Colonic mucosa (tissue), 4 donors: Measurements from ENCODE around the gene ROPN1B. TPM values are rescaled to one million over a fixed set of nuclear protein-coding genes. Genes with fewer than 3 reads are reported as not detected.
A peak's percentile ranks its signal among the peaks of the same experiment; 100 is the strongest.
"Not testable (repeated sequence)": the region's sequence is repeated elsewhere in the genome, so short reads cannot be mapped to it uniquely, and the experiment has no call there.

ENCODE experiments used
- DNase-seq: peaks from one replicate; pipeline ENCODE4 v3.0.0-alpha.2; 2020
- H3K27ac ChIP-seq: fragments of 200-600 bp; one replicate; pipeline ENCODE4 v1.8.0; 2021
- H3K27me3 ChIP-seq: fragments of 200-600 bp; one replicate; pipeline ENCODE4 v1.8.0; 2021
- H3K36me3 ChIP-seq: fragments of 200-600 bp; one replicate; pipeline ENCODE4 v1.8.0; 2021
- H3K4me1 ChIP-seq: fragments of 200-600 bp; one replicate; pipeline ENCODE4 v1.8.0; 2021; ENCODE audit warnings: mild to moderate bottlenecking
- H3K4me3 ChIP-seq: fragments of 200-600 bp; one replicate; pipeline ENCODE4 v1.8.0; 2021
- H3K9ac ChIP-seq, 2 donors: one replicate each; pipeline ENCODE4 v1.7.0; 2013; ENCODE audit warnings: control low read depth in 2 of 2, low read depth in 2 of 2, low read length in 2 of 2
- H3K9me3 ChIP-seq: fragments of 200-600 bp; one replicate; pipeline ENCODE4 v1.8.0; 2021
- CTCF ChIP-seq: fragments of 200-600 bp; IDR thresholded peaks from one replicate; pipeline ENCODE4 v1.8.0; 2022; ENCODE audit warnings: antibody characterized with exemption, mild to moderate bottlenecking
- intact Hi-C: fragments of 100-400 bp; cut with DNase I; formaldehyde crosslinking; loops from one replicate; pipeline ENCODE4 v1.14.1; 2022
- total RNA-seq, 2 donors: library from RNA; stranded (reverse); fragmentation: NEBNext Ultra II Directional in 1 of 2; extraction: Animal tissue kit (Norgen Biotek cat#: 25700) in 1 of 2; gene quantifications; one replicate each; pipeline ENCODE4 v1.2.1, GENCODE V29; 2021
- donor health status: healthy.
- donor health status: DM: no; HTN: no; CAD: no.
- donor health status: DM: no; HTN: no; CAD: no.

Gene ROPN1B
- total RNA-seq, 2 donors from 2014 or later = not detected

GRCh38 chr3:125933397-125934173, 35.4 kb upstream of the ROPN1B start:
- H3K27me3 ChIP-seq, H3K36me3 ChIP-seq, intact Hi-C loops, DNase-seq, H3K27ac ChIP-seq, H3K9me3 ChIP-seq, H3K4me1 ChIP-seq, H3K9ac ChIP-seq, H3K4me3 ChIP-seq: not testable (repeated sequence)

- H3K4me1 ChIP-seq, intact Hi-C loops, H3K9ac ChIP-seq, H3K36me3 ChIP-seq, DNase-seq, H3K27me3 ChIP-seq, H3K4me3 ChIP-seq, H3K9me3 ChIP-seq, H3K27ac ChIP-seq: not testable (repeated sequence)
These were observed 33.6 kb upstream of the ROPN1B start for GRCh38 chr3:125935252-125935874.

- DNase-seq, H3K27ac ChIP-seq, H3K27me3 ChIP-seq, H3K9ac ChIP-seq, H3K9me3 ChIP-seq, intact Hi-C loops, H3K4me3 ChIP-seq, H3K36me3 ChIP-seq, H3K4me1 ChIP-seq: not testable (repeated sequence)
These were observed 32.7 kb upstream of the ROPN1B start for GRCh38 chr3:125936210-125936815.

- H3K4me3 ChIP-seq, H3K9me3 ChIP-seq, H3K27ac ChIP-seq, H3K27me3 ChIP-seq, H3K36me3 ChIP-seq, H3K9ac ChIP-seq, intact Hi-C loops, H3K4me1 ChIP-seq: not testable (repeated sequence)
- DNase-seq = peak; percentile 46
These were observed 32.1 kb upstream of the ROPN1B start for GRCh38 chr3:125936891-125937290.

- H3K4me1 ChIP-seq, H3K27ac ChIP-seq, H3K36me3 ChIP-seq, H3K9ac ChIP-seq, DNase-seq, H3K9me3 ChIP-seq, H3K27me3 ChIP-seq, intact Hi-C loops, H3K4me3 ChIP-seq: not testable (repeated sequence)
These were observed 21.2 kb upstream of the ROPN1B start for GRCh38 chr3:125947806-125948205.

- not testable (repeated sequence) for H3K27me3 ChIP-seq
These were observed 20.1 kb upstream of the ROPN1B start for GRCh38 chr3:125948901-125949300.

GRCh38 chr3:125951176-125951575, 17.8 kb upstream of the ROPN1B start:
- H3K27me3 ChIP-seq, H3K9me3 ChIP-seq, H3K36me3 ChIP-seq, H3K9ac ChIP-seq, H3K4me3 ChIP-seq, DNase-seq, H3K27ac ChIP-seq, intact Hi-C loops, H3K4me1 ChIP-seq: not testable (repeated sequence)

More at GRCh38 chr3:125948901-125949300, 20.1 kb upstream of the ROPN1B start:
- H3K4me1 ChIP-seq, H3K36me3 ChIP-seq, H3K9ac ChIP-seq, H3K27ac ChIP-seq, DNase-seq, H3K9me3 ChIP-seq, intact Hi-C loops, H3K4me3 ChIP-seq: not testable (repeated sequence)

- H3K4me3 ChIP-seq, H3K36me3 ChIP-seq, DNase-seq, intact Hi-C loops, H3K4me1 ChIP-seq, H3K27ac ChIP-seq, H3K27me3 ChIP-seq, H3K9ac ChIP-seq, H3K9me3 ChIP-seq: not testable (repeated sequence)
These were observed 12.0 kb upstream of the ROPN1B start for GRCh38 chr3:125957020-125957419.

- no peaks in the 10 kb centered on the region for H3K36me3 ChIP-seq
- H3K27ac ChIP-seq = no peak overlapping the region
- intact Hi-C loops = no loop called here
- no peak for TF ChIP-seq CTCF
- DNase-seq = no peak
- H3K9ac ChIP-seq = no peak overlapping the region
- H3K9me3 ChIP-seq = no peaks in the 10 kb centered on the region
- no peak overlapping the region for H3K4me3 ChIP-seq
- no peaks in the 10 kb centered on the region for H3K4me1 ChIP-seq
- H3K27me3 ChIP-seq = peaks cover 3% of the 10 kb centered on the region
These were observed 11.1 kb upstream of the ROPN1B start for GRCh38 chr3:125957674-125958510.
